Activated T-helper 1 cell treated with Interleukin-2 at 50 U/mL for 16 hours (primary cell): ENCODE data around the gene OAF.

Experiments
- DNase-seq: peaks from one replicate; pipeline ENCODE4 v3.0.0-alpha.2; 2020; ENCODE audit warnings: low read depth

OAF gene

GRCh38 chr11:120203626-120204025, 7.2 kb upstream of the OAF start:
- DNase-seq, result no peak

- DNase-seq, result no peak
Measured at GRCh38 chr11:120205596-120206161, 5.2 kb upstream of the OAF start.

- DNase-seq, result no peak
Measured at GRCh38 chr11:120207512-120207911, 3.3 kb upstream of the OAF start.

- no peak for DNase-seq
Measured at GRCh38 chr11:120208001-120208441, 2.8 kb upstream of the OAF start.

- DNase-seq, result no peak
Measured at GRCh38 chr11:120208777-120209176, 2.1 kb upstream of the OAF start.

GRCh38 chr11:120209746-120210625, 846 bp upstream of the OAF start:
- no peak for DNase-seq

GRCh38 chr11:120211522-120212258, 858 bp downstream of the OAF start:
- no peak for DNase-seq

- DNase-seq, result no peak
Measured at GRCh38 chr11:120212259-120212878, 1.5 kb downstream of the OAF start.

GRCh38 chr11:120212926-120213325, 2.1 kb downstream of the OAF start:
- DNase-seq, result no peak

GRCh38 chr11:120214581-120214980, 3.7 kb downstream of the OAF start:
- DNase-seq, result no peak

- DNase-seq, result no peak
Measured at GRCh38 chr11:120215634-120216033, 4.8 kb downstream of the OAF start.

GRCh38 chr11:120216426-120217102, 5.7 kb downstream of the OAF start:
- DNase-seq, result no peak

GRCh38 chr11:120217526-120217925, 6.7 kb downstream of the OAF start:
- DNase-seq, result no peak

GRCh38 chr11:120217941-120218694, 7.3 kb downstream of the OAF start:
- DNase-seq, result no peak

- DNase-seq, result no peak
Measured at GRCh38 chr11:120218695-120219033, 7.8 kb downstream of the OAF start.

GRCh38 chr11:120219232-120219937, 8.6 kb downstream of the OAF start:
- no peak for DNase-seq

GRCh38 chr11:120219938-120220746, 9.3 kb downstream of the OAF start:
- DNase-seq, result no peak

GRCh38 chr11:120220747-120221037, 9.9 kb downstream of the OAF start:
- no peak for DNase-seq

- DNase-seq, result no peak
Measured at GRCh38 chr11:120221115-120221752, 10.4 kb downstream of the OAF start.
